Osteocyte (in vitro differentiated cells): Measurements from ENCODE around the gene PABPN1. TPM values are rescaled to one million over a fixed set of nuclear protein-coding genes. Genes with fewer than 3 reads are reported as not detected.

Experiments used
- DNase-seq: peaks from one replicate; pipeline ENCODE4 v3.0.0; 2021; ENCODE audit warnings: mixed read lengths; ENCODE audit not compliant: unreplicated experiment; ENCODE audit errors: extremely low spot score
- H3K27ac Mint-ChIP-seq: one replicate; pipeline ENCODE4 v1.8.0; 2021; ENCODE audit warnings: mild to moderate bottlenecking, mixed read lengths; ENCODE audit not compliant: unreplicated experiment
- H3K27me3 Mint-ChIP-seq: one replicate; pipeline ENCODE4 v1.8.0; 2021; ENCODE audit warnings: mixed read lengths; ENCODE audit not compliant: unreplicated experiment
- H3K36me3 Mint-ChIP-seq: one replicate; pipeline ENCODE4 v1.8.0; 2021; ENCODE audit warnings: mixed read lengths; ENCODE audit not compliant: unreplicated experiment
- H3K4me1 Mint-ChIP-seq: one replicate; pipeline ENCODE4 v1.8.0; 2021; ENCODE audit warnings: mixed read lengths; ENCODE audit not compliant: unreplicated experiment
- H3K4me3 Mint-ChIP-seq: one replicate; pipeline ENCODE4 v1.8.0; 2021; ENCODE audit warnings: mild to moderate bottlenecking, moderate library complexity, mixed read lengths; ENCODE audit not compliant: unreplicated experiment
- H3K9me3 Mint-ChIP-seq: one replicate; pipeline ENCODE4 v1.8.0; 2021; ENCODE audit warnings: mixed read lengths; ENCODE audit not compliant: unreplicated experiment
- CTCF ChIP-seq: fragments of 200-600 bp; sonication (generic); IDR thresholded peaks from 2 replicates; pipeline ENCODE4 v1.5.0; 2021; ENCODE audit warnings: antibody characterized with exemption, mild to moderate bottlenecking, moderate library complexity
- total RNA-seq: library from RNA; stranded (reverse); gene quantifications from 2 replicates; pipeline ENCODE4 v1.2.1, GENCODE V29; 2021

The PABPN1 gene
- total RNA-seq, 1 donor from 2014 or later = 175 TPM

- peaks cover 26% of the 10 kb centered on the region for H3K4me1 Mint-ChIP-seq
- peak overlapping the region; percentile 100 for H3K27ac Mint-ChIP-seq
- no peaks in the 10 kb centered on the region for H3K9me3 Mint-ChIP-seq
- no peak for DNase-seq
- H3K27me3 Mint-ChIP-seq = no peaks in the 10 kb centered on the region
- H3K36me3 Mint-ChIP-seq = no peaks in the 10 kb centered on the region
- peak; percentile 47 for TF ChIP-seq CTCF
- peak overlapping the region; percentile 90 for H3K4me3 Mint-ChIP-seq
These were observed 21.9 kb upstream of the PABPN1 start for GRCh38 chr14:23299211-23299957.

GRCh38 chr14:23299986-23300686 is 21.1 kb upstream of the PABPN1 start:
- H3K4me3 Mint-ChIP-seq = peak overlapping the region; percentile 90
- H3K27ac Mint-ChIP-seq = peak overlapping the region; percentile 100
- no peaks in the 10 kb centered on the region for H3K27me3 Mint-ChIP-seq
- H3K36me3 Mint-ChIP-seq = no peaks in the 10 kb centered on the region
- peaks cover 24% of the 10 kb centered on the region for H3K4me1 Mint-ChIP-seq
- no peak for DNase-seq
- no peaks in the 10 kb centered on the region for H3K9me3 Mint-ChIP-seq
- no peak for TF ChIP-seq CTCF

- H3K27me3 Mint-ChIP-seq = no peaks in the 10 kb centered on the region
- H3K36me3 Mint-ChIP-seq = no peaks in the 10 kb centered on the region
- peak overlapping the region; percentile 90 for H3K4me3 Mint-ChIP-seq
- peaks cover 23% of the 10 kb centered on the region for H3K4me1 Mint-ChIP-seq
- no peak for DNase-seq
- no peak for TF ChIP-seq CTCF
- peak overlapping the region; percentile 100 for H3K27ac Mint-ChIP-seq
- no peaks in the 10 kb centered on the region for H3K9me3 Mint-ChIP-seq
These were observed 20.5 kb upstream of the PABPN1 start for GRCh38 chr14:23300687-23301223.

- TF ChIP-seq CTCF = peak; percentile 93
- H3K27me3 Mint-ChIP-seq = no peaks in the 10 kb centered on the region
- H3K9me3 Mint-ChIP-seq = no peaks in the 10 kb centered on the region
- peaks cover 30% of the 10 kb centered on the region for H3K4me1 Mint-ChIP-seq
- DNase-seq = peak; percentile 100
- H3K27ac Mint-ChIP-seq = peak overlapping the region; percentile 100
- H3K4me3 Mint-ChIP-seq = peak overlapping the region; percentile 94
- H3K36me3 Mint-ChIP-seq = no peaks in the 10 kb centered on the region
These were observed 19.8 kb upstream of the PABPN1 start for GRCh38 chr14:23301288-23301968.

- Mint-ChIP-seq H3K4me3 (peak overlapping the region; percentile 94), H3K27ac (peak overlapping the region; percentile 88), H3K36me3 (no peaks in the 10 kb centered on the region), H3K9me3 (no peaks in the 10 kb centered on the region), H3K4me1 (peaks cover 30% of the 10 kb centered on the region), H3K27me3 (no peaks in the 10 kb centered on the region)
- DNase-seq = no peak
- no peak for TF ChIP-seq CTCF
These were observed 19.3 kb upstream of the PABPN1 start for GRCh38 chr14:23301969-23302289.
